HG03066 (cell line): ENCODE measurements around the gene SACS.

Experiments used
- ATAC-seq: cut with Tn5 transposase; IDR thresholded peaks from one replicate; pipeline ENCODE4 v1.9.1; 2021; ENCODE audit warnings: low read depth; ENCODE audit not compliant: unreplicated experiment

Gene SACS, protein sequence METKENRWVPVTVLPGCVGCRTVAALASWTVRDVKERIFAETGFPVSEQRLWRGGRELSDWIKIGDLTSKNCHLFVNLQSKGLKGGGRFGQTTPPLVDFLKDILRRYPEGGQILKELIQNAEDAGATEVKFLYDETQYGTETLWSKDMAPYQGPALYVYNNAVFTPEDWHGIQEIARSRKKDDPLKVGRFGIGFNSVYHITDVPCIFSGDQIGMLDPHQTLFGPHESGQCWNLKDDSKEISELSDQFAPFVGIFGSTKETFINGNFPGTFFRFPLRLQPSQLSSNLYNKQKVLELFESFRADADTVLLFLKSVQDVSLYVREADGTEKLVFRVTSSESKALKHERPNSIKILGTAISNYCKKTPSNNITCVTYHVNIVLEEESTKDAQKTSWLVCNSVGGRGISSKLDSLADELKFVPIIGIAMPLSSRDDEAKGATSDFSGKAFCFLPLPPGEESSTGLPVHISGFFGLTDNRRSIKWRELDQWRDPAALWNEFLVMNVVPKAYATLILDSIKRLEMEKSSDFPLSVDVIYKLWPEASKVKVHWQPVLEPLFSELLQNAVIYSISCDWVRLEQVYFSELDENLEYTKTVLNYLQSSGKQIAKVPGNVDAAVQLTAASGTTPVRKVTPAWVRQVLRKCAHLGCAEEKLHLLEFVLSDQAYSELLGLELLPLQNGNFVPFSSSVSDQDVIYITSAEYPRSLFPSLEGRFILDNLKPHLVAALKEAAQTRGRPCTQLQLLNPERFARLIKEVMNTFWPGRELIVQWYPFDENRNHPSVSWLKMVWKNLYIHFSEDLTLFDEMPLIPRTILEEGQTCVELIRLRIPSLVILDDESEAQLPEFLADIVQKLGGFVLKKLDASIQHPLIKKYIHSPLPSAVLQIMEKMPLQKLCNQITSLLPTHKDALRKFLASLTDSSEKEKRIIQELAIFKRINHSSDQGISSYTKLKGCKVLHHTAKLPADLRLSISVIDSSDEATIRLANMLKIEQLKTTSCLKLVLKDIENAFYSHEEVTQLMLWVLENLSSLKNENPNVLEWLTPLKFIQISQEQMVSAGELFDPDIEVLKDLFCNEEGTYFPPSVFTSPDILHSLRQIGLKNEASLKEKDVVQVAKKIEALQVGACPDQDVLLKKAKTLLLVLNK (N-terminal part only)

DNA sequence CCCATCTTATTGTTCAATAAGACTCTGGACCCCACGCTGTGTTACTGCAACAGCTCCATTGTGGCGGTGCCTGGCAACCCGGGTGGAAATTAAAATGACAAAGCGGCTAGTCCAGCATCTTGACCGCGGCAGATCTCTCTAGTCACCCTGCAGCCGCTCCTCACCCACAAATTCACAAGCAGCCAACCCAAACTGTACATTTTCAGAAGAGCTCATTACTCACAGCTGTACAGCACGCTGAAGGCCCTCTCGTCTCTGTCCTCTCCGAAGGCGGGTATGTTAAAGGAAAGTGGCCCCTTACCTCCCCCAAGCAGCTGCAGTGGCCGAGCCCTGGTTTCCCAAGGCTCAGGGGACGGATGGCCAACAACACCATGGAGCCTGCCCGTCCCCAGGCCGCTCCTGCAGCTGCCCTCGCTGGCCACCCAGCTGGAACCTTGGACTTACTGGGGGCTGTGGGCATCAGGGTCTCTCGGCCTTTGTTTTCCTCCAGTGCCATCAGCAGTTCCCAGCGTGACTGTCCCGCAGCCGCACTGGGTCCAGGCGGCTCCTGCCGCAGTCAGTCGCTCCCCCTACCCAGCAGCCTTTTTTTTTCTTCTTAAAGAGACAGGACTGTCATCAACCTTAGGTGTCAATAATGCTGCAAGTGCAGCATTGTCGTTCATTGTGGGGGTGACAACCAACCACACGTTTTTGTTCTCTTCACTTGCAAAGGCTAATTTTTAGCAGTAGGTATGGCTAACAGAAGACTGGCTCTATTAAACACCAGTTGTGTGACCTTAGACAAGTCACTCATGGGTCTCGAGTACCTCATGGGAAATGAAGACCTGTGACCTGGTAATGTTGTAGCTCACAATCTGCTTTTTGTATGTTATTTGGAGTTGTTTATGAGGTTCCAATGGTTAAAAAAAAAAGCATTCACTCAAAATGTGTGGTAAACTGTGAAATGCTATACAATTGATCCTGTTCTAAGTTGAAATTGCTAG lies at the start of gene SACS:
SACS (minus strand) TSS at position 532 of the 983 bp plus-strand sequence. CDS start 22,463 bp downstream, outside the sequence.
- no peak for ATAC-seq

DNA sequence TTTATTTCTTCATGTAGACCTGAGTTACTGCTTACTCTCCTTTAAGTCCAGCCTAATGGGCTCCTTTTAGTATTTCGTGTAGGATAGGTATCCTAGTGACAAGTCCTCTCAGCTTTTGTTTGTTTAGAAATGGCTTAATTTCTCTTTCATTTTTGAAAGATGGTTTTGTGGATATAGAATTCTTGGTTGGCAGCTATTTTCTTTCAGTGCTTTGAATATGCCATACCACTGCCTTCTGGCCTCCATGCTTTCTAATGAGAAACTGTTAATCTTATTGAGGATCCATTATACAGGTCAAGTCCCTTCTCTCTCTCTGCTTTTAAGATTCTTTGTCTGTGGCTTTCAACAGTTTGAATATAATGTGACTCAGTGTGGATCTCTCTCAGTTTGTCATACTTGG lies 46.8 kb upstream of the SACS start:
- no peak for ATAC-seq

DNA sequence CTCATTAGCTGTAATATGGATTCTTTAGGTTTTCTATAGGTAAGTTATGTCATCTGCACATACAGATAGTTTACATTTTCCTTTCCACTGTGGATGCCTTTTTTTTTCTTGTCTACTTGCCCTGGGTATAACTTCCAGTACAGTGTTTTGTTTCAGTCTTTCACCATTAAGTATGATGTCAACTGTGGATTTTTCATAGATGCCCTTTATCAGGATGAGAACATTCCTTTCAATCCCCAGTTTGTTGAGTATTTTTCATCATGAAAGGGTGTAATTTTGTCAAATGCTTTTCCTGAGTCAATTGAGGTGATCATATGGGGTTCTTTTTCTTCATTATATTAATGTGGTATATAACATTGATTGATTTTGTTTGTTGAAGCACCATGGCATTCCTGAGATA lies 43.6 kb upstream of the SACS start:
- ATAC-seq = no peak

DNA sequence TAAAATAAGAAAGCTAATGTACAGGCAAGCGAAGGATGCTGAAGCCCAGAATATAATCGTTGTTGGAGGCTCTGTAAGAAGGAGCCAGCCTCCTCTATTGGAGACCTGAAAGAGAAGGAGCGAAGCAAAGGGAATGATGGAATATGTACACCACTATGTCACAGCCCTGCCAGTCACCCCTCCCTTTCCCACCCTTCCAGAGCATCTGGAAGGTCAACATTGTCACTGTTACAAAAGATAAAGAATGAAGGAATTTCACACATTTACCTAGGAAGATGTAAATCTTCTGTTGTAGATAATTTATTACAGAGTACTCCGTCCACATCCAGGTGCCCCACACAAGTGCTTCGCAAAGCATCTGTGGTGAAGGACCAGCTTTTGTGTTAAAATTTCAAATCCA lies 39.7 kb upstream of the SACS start:
- ATAC-seq = no peak

DNA sequence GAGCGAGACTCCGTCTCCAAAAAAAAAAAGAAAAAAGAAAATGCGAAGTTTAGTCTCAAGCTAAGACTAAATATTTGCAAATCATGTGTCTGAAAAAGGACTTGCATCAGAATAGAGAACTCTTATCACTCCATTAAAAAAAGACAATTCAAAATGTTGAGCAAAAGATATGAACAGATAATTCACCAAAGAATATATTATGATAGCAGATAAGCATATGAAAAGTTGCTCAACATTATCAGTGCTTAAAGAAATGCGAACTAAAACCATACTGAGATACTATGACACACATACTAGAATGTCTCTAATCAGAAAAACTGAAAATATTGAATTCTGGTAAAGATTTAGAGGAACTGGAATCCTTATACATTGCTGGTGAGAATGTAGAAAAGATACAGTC lies 38.7 kb upstream of the SACS start:
- ATAC-seq = no peak

DNA sequence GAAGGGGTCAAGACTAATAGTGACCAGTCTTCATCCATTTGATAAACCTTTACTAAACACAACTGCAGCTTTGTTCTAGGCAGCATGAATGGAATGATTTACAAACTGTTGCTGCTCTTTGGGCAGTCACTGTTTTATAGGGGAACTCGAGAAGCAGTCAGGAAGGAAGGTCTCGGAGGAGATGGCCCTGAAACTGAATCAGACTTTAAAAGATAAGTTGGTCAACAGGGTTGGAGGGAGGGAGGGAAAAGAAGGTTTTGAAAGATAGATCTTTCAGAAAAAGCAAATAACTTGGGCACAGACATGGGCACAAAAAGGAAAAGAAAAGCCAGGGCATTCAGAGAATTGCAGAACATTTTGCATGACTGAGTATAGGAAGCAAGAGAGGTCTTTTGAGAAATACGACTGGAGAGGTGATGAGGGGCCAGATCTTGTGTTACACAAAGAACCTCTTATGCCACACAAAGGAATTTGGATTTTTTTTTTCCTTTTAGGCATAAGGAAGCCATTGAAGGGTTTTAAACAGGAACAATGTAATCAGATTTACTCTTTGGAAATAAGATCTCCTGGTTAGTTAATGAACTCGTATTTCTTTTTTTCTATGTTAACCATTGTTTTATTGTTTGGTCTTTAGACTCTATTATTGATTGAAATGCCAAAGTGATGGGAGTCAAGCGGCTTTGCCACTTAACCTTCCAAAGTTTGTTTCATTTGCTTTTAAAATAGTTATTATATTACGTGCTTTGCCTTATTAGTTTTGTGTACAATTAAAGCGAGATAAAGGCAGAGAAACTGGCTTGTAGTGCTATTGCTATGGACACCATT lies 37.5 kb upstream of the SACS start:
- ATAC-seq = no peak

DNA sequence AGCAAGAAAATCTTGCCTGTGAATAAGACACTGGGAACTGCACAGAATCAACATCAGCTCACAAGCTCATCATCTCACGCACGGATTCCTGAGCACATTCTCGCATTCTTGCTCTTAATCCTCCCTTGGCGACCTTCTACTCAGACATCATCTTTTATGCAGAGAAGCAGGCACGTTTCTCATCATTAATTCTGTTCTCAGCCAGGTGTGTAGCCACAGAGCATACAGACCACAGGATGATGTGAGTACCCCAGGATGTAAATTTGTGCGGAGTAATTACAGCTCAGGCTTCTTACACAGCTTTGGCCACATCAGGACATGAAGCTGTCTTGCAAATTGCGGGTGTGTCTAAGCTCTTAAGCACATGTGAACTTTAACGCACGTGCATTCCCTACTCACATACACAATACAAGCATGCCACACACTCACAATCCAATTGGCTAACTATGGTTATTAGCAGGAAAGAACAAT lies 36.5 kb upstream of the SACS start:
- no peak for ATAC-seq

DNA sequence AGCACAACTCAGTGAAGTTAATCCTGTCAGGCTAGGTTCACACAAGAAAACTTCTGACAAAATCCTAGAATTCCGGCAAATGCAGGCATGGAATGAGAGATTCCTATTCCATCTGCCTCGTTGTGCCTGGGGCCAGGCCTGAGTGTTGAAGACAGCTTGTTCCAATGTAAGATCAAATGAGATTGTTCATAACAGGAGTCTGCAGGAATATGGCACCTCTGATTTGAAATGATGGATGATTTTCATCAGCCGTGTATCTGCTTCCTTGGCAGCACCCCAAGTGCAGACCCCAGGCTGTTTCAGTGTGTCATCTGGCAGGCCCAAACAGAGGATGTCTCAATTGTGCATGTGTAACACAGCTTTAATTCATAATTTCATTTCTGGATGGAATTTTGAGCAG lies 35.3 kb upstream of the SACS start:
- ATAC-seq = no peak

DNA sequence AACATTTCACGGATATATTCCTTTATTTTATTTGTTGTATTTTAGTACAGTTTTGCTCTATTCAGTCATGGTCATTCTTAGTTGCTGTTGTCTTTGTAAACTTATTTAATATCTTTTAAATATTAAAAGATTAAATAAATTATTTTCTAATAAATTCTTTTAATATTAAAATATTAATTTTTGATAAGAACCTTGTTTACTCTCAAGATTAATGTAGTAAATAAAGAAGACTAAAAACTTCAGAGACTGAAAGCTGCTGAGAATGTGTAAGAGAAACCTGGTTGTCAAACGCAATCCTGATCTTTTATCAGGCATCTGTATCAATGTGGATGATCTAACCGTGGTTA lies 34.4 kb upstream of the SACS start:
- no peak for ATAC-seq

DNA sequence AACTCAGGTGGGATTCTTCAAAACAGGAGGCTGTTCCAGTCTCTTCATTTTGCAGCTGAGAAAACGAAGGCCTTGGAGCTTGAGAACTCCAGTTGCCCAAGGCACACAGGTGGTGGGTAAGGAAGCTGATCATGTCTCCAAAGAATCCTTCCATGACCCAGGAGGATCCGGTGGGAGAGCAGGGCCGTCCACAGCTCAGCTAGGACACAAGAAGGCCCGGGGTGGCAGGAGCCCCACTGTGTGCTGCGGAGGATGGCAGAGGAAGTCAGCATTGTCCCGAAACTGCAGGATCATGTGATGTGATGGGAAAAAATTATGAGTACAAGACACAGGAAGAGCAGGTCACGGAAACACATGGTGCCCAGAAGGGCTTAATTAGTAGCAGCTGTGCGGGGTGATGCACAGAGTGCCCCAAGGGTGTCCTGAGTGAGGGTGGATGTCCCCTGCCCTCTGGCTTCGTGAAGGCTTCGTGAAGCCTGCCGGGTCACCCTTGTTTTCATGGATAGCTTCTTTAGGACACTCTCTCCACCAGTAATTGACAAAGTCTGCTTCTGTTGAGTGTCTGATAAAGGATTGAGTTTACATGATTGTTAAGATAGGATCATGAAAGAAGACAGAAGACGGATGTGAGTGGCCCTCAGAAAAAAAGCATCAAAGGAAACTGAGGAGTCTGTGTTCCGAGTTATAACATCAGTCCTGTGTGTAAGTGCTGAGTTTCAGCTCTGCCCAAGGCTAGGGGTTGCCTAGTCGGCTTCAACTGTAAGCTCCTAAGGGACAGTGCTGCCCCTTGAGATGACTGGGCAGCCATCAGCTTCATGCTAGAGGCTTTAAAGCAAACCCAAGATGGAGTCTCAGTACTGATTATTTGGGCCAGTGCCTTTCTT lies 33.8 kb upstream of the SACS start:
- ATAC-seq = no peak

DNA sequence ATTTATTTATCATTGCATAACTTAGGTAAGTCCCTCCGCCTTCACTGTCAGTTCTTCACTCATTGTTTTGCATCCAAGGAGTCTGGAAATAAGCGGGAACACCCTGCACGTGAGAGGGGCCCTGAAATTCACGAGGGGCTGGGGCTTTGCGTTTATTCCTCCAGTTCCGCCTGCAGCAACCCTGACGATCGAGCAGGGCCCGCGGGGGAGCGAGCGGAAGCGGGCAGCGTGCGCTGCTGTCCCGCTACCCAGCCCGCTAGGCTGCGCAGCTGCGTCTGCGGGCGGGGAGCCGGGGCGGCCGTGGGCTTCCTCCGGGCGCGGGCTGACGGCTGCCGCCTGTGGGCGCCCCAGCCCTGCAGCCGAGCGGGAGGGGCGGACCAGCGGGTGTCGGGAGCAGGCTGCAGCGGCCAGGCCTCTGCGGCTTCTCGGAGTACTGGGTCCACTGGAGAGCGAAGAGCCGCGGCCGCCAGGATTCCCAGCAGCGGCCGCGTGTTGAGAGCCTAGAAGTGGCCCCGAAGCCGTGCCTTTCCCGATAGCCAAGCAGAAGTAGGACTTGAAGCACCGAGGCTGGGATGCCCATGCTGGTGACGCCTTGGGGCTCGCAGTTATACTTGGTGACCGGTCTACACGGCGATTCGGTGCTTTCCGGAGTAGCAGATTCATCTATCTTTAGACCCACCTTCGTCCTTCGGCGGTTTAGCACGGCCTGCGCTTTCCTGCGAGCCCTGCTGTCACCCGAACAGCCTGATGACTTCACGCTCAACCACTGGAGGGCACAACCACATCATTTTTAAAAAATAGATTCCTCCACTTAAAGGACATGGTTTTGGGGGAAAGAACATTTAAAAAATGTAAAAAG lies 32.9 kb upstream of the SACS start:
- peak; percentile 86 for ATAC-seq

DNA sequence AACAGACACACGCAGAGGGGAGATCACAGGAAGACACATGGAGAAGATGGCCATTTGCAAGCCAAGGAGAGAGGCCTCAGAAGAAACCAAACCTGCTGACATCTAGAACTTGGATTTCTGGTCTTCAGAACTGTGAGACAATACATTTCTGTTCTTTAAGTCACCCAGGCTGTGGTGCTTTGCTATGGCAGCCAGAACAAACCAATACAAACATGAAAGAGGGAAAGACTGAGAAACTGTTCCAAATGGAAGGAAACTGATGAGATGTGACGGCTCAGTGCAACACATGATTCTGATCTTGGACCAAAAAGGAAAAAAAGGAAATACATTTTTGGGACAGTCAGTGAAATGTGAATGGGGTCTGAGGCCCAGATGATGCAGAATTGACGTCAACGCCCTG lies 30.2 kb upstream of the SACS start:
- ATAC-seq = no peak

DNA sequence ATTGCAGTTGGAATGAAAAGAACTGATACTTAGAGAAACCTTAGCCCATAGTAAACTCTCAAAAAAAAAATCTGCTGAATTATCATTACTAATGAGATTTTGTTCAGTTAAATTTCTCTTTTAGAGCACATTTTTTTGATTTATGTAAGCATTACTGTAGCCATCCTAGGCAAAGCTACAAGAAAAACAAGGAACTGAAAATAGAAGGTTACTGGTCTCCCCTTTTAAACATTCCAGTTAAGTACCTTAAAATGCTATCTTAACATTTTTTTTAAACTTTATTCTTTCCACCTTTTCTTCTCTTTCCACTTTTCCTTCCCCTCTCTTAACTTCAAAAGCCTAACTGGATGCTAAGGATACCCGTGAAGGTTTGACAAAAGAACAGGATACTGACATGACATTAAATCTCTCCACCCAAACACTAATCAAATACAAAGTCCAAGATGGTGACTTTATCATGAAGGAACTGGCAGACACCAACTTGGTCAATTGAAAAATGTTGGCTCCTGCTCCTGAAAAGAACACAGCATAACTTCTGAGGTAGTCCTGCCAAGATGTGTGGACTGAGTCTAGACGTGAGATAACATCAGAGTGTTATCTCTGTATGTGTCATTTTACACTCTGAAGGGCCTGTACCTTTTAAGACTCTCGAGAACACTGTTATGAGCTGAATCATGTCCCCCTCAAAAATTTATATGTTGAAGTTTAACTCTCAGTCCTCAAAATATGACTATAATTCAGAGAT lies 29.5 kb upstream of the SACS start:
- no peak for ATAC-seq

DNA sequence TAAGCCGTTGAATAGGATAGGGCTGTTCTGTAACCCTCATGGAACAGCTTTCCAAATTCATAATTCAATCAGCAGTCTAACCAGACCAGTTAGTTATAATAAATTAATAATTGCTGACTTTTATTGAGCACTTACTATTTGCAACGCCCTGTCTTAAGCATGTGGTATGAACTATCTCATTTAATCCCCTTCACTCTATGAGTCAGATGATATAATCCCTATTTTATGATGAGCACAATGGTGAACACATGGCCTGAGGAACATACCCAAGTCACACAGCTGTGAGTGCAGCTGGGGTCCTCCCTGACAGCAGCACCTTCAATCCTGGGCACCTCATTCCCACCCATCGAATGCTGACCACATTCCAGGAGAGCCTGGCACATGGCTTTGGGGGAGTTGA lies 28.0 kb upstream of the SACS start:
- no peak for ATAC-seq

DNA sequence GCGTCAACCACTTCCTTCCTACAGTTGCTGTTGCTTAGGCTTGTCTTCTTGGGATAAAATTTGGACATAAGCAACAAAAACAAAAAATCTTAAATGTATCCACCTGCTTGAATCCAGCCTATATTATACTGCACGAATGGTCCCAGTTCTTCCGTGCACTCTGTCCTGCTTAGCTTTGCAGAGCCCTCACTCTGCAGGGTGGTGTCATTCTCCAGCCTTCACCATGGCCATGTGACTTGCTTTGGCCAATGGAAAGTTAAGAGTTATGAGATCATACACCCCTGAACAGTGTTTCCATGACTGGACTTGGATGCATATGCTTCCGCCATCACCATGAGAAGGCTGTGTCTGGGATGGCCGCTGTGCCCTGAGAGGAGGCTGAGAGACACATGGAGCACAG lies 27.4 kb upstream of the SACS start:
- no peak for ATAC-seq

DNA sequence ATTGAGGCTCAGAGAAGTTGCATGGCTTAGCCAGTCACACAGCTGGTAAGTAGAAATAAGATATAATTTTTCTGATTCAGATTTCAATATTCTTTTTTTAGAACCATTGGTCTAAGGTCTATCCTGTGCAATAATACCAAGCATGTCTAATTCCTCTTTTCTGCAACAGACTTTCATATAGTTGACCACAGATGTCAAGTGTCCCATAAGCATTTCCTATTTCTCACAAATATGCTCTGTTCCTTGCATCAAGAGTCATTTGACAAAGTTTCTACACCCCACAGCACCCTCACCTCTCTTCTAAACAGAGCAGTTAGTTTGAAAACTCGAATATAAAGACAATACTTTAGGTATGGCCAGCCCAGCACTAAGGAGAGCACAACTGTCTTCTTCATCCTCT lies 26.8 kb upstream of the SACS start:
- ATAC-seq = peak; percentile 65

DNA sequence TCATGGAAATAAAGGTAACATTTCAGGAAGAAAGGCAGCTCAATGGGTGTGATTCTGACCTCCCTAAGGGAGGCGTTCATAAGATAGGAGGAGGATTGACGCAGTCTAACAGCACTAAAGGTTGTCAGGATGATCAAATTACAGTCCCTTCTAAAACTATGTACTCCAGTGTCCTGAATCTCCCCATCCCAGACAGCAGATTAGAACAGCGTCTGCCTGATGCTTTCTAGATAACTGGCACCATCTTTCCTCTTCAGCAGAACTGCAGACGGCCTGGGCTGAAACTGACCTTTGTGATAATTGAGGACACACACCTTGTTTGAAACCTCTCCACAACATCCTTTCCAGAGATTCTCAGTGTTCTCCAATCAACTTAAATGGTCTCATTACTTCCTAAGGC lies 25.5 kb upstream of the SACS start:
- ATAC-seq = no peak
